Body of pancreas (tissue), 4 donors: Measurements from ENCODE around the gene CCL4L2.
"Not testable (repeated sequence)": the region's sequence is repeated elsewhere in the genome, so short reads cannot be mapped to it uniquely, and the experiment has no call there.

Experiments used
- CTCF ChIP-seq, 7 experiments: fragments of 450-650 bp in 4 of 7; fragments of 200-600 bp in 3 of 7; sonication (generic) in 3 of 7; IDR thresholded peaks; one replicate each; pipeline ENCODE4 v1.5.1; 2016 to 2019; ENCODE audit warnings: antibody characterized with exemption in 7 of 7
- POLR2A ChIP-seq, 3 donors: fragments of 450-650 bp; IDR thresholded peaks; one replicate each; pipeline ENCODE4 v1.6.1; 2016; ENCODE audit warnings: antibody characterized with exemption in 3 of 3, mild to moderate bottlenecking in 2 of 3

GRCh38 chr17:36181446-36182175, 29.3 kb upstream of the CCL4L2 start:
- not testable (repeated sequence) for TF ChIP-seq POLR2A, CTCF (IDR thresholded peaks at IDR 0.05)
